GM21381 (cell line): ENCODE data around the gene SGCB.

Experiments
- ATAC-seq: cut with Tn5 transposase; IDR thresholded peaks from one replicate; pipeline ENCODE4 v1.9.1; 2021; ENCODE audit warnings: mild to moderate bottlenecking, moderate library complexity; ENCODE audit not compliant: unreplicated experiment

SGCB gene

DNA sequence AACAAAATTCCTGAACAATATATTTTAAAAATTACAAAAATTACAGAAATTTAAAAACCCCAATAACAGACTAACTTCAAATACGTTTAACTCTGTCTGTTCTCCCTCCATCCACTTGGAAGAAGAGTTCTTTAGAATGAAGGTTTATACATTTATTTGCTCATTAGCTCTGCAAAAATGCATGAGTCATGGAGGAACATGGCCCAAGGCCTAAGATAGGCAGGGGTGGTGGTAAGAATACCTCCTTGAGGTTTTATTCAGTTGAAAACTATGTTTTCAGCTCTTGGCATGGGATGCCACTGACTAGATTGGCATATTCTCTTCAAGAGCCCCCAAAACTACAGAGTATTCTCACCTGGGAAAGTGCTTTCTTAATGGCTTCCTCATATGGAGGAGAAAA, 9.1 kb downstream of the SGCB start:
- no peak for ATAC-seq

DNA sequence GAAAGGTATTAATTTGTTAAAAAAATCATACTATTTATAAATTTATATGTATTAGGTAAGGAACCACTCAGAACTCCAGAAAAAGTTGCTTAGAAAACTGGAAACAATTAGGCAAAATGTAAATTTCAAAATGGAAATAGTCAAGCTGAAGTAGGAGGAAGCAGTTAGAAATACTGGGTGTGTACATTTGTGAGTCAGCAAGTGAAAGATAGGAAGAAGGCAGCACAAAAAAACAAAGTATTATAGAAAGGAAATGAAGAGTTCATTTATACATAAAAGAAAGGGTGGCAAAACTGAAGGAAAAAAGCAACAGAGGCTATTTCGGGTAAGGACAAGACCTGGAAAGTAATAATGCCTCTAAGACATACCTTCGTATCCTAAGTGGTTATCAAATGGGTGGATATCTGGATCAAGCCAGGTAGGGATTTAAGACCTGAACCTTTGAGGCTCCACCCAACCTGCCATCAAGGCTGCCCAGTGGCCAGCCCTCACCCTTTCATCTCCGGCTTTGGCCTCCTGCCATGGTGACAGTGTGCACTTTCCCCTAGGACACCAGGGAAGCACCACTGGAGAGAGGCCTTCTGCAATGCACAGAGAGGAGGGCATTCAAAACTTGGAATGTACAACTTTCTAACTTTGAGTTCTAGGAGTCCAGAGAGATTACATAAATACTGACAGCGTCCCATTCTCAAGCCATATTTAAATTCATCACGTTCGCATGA, 18.0 kb downstream of the SGCB start, which contains the start of gene LRRC66:
Gene LRRC66 (minus strand): TSS at position 428 of the 722 bp plus-strand sequence. CDS start 2,750 bp downstream, outside the sequence.
- ATAC-seq, result no peak

DNA sequence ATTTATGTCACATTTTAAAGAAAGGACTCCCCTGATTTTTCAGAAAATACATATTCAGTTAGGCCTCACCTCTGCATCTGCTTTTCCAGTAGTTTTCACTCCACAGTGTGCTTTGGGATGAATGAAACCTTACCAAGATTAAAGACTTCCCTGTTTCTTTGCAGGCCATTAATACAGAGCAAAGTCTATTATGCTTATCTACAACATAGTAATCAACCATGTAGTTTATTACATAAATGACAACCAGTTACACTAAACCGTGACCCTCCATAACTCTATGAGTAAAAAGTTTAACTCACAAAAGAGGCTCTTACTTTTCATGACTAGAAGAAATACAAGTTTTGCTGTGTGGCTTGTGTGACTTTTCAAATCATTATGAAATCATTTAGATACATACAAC, 20.3 kb downstream of the SGCB start:
- no peak for ATAC-seq

DNA sequence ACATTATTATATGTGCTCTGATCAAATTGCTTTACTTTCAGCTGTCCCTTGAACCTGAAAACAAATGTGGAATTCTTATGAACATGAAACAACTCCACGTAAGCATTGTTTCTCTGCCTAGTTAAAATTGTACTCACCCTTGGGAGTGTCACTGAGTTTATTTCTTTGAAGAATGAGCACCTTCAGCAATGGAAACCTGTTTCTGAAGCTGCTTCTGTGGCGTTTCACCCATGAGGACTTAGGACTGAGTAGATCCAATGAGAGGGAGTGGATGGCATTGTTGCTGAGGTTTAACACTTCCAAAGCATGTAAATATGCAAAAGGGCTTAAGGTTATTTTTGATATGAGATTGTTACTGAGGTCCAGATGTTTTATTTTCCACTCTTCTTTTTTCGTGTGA, 21.1 kb downstream of the SGCB start:
- no peak for ATAC-seq

DNA sequence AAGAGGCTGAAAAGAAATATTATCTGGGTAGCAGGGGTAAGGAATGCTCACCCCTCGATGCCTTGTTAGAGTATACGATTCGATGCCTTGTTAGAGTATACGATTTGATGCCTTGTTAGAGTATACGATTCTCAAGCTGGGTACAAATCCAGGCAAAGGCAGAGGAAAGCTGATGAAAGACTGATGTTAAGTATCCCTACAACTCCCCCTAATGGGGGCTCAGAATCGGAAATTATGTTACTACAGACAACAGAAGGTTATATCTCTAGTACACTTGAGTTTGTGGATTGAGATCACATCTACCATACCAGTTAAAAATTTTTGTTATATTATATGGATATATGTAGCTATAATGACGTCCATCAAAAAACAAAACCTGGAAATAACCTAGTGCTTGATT, 22.7 kb downstream of the SGCB start:
- no peak for ATAC-seq

DNA sequence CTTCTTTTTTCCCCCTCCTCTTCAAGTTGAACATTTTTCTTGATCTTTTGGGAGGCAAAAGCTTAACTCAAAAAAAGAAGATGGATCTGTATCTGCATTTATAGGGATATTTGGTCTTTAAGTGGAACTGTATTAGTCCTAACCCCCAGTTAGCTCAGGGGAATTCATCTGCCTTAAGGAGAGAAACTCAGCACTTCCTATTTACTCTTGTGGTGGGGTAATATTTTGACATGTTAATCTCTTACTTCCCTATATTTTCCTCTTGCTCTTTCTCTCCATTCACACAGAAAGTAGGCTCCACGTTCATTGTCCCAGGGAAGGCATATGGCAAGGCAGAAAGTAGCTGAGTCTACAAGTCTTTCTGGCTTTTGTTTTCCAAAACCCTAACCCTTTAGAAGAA, 23.2 kb downstream of the SGCB start:
- ATAC-seq, result no peak

DNA sequence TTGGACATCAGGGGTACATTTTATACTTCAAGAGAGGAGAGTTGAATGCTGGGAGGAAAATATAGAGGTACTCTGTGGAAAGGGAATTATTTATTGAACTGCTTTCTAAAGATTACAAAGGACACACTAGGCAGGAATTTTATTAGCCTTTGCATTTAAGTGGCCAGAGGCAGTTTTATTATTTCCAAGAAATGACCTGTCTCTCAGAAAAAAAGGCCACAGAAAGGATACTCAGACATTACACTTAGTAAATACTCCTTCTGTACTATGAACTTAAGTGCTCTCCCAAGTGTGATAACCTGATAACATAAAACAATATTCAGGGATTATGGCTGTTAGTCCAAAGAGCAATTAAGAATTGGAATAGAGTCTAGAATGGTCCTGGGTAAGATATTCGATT, 25.4 kb downstream of the SGCB start:
- no peak for ATAC-seq

DNA sequence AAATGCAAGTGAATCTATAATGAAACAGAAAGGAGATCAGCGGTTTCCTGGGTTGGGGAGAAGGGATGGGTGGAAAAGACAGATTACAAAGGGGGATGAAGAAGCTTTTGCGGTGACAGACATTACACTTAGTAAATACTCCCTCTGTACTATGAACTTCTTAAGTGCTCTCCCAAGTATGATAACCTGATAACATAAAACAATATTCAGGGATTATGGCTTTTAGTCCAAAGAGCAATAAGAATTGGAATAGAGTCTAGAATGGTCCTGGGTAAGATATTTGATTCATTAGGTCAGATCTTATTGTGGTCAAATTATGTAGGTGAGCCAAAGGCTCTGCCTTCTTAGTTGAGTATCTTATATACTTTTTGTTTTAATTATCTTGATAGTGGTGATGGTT, 27.1 kb downstream of the SGCB start:
- no peak for ATAC-seq

DNA sequence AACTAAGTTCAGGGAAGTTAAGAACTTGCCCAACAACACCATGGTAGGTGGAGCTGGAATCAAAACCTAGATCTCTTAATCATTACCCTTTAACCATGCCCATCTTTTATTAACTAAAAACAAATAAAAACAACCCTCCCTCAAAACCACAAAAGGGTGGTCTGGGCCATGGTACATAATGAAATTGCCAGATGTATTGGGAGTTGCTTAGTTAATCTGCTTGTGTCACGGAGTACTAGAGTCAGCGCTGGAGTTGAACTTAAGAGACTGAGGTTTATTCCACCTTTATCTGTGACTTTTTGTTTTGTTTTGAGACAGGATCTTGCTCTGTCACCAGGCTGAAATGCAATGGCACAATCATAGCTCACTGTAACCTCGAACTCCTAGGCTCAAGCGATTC, 31.2 kb downstream of the SGCB start:
- no peak for ATAC-seq

DNA sequence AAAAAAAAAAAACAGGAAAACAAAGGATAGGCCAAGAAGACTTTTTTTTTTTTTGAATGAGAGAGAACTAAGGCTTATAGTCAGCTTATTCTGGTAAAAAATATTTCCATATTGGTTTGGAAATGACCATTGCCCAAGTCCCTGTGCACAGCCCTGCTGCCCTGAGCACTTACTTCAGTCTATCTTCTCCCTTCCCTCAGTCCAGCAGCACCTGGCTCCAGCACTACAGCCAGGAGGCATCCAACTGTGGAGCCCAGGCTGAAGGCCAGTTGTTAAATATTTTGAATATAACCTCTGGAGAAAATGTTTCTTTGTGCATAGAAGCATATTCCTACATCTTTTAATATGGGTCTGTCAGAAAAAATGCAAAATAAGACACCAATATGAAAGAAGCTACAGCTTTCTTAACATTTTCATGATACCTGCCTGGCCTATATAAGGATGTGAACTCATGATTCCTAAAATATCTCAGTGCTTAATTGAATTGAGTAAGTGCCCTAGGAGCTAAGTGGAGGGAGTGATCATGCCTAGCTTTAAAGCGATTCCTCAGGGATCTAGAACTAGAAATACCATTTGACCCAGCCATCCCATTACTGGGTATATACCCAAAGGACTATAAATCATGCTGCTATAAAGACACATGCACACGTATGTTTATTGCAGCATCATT, 32.4 kb downstream of the SGCB start:
- ATAC-seq, result no peak

DNA sequence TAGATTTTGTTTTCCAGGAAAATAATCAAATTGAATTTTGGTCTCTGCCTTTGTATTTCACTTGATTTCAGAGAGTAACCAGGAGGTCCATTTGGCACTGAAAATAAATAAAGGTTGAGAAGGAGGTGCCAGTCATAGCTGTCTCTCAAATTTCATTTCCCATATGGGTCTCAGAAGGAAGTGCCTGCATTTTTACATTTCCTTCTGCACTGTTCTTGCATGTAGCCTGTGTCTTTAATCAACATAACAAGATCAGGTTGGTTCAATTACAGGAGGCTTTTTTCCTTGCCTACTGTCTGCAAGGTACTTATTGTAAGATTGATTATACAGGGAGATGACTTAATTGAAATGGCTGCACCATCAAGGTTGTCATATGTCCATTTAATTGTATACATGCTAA, 33.7 kb downstream of the SGCB start:
- no peak for ATAC-seq

DNA sequence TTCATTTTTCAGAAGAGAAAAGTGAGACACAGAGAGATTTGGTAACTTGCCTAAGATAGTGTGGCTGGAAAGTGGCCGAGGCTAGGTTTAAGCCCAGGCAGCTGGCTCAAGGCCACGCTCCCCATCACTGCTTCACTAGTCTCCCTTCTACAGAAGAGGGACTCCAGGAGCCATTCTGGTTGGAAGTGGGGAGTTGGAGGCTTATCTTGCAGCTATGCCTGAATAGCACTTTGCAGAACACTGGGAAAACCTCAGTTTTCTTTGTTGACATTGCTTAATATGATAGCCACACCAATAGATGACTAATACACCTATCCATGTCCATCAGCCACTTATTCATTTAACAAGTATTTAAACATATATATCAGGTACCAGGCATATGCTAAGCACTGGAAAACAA, 36.5 kb downstream of the SGCB start:
- ATAC-seq, result no peak

DNA sequence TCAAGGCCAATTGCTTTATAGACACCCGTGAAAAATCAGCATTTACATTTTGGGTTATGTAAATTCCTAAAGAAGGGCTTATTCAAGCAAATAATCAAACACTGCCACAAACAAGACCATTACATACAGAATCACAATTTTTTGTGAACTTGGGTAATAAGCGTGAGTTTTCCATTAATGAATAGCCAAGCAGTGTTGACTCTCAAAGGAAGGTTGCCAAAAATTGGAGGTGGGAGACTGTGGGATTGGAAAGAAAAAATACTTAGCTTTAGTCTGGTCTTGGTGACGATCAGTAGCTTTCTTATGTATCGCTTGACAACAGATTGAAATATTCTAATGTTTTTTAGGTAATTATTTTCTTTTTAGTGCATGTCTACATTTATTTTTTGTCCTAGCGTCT, 38.8 kb downstream of the SGCB start:
- ATAC-seq, result no peak

DNA sequence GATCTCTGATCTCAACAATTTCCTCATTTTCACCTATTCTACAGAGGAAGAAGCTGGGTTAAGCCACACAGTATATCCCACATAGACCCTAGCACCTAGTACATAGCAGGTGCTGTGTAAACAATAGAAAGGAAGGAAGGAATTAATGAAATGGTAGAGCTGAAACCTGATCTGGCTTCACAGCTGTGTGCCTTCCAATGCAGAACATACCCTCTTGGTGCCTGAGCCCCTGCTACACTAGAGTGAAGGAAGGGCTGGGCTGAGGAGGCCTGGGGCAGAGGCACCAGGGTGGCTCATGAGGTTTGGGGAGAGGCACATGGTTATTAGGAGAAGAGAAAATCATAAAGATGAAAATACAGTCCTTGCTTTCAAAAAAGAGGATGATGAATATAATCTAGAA, 39.3 kb downstream of the SGCB start:
- no peak for ATAC-seq

DNA sequence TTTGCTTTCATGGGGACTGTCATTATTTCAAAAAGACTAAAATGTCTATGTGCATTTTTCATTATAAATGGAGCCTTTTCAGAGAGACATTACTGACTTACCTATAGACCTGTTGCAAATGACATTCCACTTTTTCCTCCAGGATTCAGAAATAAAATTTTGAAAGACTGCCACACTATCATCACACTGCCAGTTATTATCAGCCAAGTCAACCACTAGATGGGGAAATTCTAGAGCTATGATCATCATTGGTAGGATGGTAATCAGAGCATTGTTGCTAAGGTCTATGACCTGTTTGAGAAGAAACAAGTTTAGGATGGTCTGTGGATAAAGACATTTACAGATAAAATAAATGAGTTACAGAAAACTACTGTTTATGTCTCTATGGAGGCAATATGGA, 40.5 kb downstream of the SGCB start:
- ATAC-seq, result no peak

DNA sequence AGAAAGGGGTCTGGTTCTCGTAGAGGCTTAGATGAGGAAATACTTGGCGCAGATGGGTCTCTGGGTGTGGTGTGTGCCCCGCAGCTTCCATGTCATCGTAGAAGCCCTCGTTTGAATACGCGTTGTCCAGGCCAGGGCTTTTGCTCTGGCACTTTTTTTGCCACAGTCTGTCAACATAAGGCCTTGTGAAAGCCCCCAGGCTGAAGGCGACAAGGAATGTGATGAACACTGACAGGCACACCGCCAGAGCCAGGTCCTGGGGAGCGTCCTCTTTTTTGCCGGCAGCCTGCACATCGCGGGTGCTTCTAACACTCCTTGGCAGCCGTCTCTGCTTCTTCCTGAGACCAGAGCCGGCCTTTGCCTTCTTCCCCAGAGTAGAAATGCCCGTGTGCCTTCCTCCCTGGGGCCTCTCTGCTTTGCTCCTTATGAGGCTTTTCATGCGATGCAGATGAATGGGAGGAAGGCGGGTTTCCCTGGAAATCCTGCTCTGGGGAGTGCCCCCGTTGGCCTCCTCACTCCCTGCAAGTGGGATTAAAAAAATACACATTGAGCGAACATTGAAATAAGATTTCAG, 42.4 kb downstream of the SGCB start:
- ATAC-seq, result no peak
